Measurements from ENCODE around the gene ADAMTS7.

- TF ChIP-seq, protein P1, sequence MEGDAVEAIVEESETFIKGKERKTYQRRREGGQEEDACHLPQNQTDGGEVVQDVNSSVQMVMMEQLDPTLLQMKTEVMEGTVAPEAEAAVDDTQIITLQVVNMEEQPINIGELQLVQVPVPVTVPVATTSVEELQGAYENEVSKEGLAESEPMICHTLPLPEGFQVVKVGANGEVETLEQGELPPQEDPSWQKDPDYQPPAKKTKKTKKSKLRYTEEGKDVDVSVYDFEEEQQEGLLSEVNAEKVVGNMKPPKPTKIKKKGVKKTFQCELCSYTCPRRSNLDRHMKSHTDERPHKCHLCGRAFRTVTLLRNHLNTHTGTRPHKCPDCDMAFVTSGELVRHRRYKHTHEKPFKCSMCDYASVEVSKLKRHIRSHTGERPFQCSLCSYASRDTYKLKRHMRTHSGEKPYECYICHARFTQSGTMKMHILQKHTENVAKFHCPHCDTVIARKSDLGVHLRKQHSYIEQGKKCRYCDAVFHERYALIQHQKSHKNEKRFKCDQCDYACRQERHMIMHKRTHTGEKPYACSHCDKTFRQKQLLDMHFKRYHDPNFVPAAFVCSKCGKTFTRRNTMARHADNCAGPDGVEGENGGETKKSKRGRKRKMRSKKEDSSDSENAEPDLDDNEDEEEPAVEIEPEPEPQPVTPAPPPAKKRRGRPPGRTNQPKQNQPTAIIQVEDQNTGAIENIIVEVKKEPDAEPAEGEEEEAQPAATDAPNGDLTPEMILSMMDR (IDR thresholded peaks at IDR 0.05), result no peak
- no peak for TF ChIP-seq POLR2A (IDR thresholded peaks at IDR 0.05)
These were observed 93.2 kb downstream of the ADAMTS7 start for GRCh38 chr15:78717956-78718656.
